NCI-H1436 (cell line): Measurements from ENCODE around the gene ZBTB17.

Experiments used
- DNase-seq: peaks from one replicate; lab custom pipeline; 2025; lab: John Stamatoyannopoulos, UW

ZBTB17 gene

DNA sequence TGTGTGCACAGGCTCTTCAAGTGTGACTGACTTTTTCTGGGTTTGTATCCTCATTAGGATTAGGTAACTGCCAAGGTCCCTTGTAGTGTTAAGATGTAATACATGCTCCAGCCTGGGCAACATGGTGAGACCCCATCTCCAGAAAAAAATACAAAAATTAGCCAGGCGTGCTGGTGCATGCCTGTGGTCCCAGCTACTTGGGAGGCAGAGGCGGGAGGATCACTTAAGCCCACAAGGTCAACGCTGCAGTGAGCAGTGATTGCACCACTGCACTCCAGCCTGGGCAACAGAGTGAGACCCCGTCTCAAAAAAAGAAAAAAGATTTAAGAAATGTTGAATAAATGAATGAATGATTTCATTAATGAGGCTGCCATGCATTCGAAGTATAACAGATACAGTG, 15.1 kb downstream of the ZBTB17 start:
- DNase-seq = no peak

DNA sequence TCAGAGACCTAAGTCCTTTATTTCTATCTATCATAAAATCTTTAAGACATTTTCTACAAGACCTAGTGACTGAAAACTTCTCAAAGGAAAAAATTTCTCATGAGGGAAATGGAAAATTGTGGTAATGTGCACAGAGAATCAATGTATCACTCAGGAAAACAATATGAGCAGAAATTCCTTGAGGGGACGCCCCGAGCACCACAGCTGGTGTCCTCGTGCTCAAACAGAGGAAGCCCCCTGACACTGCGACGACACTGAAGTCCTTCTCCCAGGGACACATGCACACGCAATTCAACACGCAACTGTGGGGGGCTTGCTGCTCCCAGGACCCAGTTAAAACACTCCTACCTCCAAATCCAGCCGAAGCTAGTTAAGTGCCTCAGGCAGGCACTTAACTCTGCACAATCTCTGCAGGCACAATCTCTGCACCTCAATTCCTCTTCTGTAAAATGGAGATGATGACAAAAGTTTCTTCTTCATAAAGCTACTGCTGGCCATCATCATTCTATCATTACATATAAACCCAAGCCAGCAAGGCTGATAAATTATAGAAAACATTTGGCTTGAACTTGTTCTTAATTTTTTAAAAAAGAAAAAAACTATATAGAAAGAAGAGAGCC, 16.0 kb downstream of the ZBTB17 start:
- DNase-seq = no peak

DNA sequence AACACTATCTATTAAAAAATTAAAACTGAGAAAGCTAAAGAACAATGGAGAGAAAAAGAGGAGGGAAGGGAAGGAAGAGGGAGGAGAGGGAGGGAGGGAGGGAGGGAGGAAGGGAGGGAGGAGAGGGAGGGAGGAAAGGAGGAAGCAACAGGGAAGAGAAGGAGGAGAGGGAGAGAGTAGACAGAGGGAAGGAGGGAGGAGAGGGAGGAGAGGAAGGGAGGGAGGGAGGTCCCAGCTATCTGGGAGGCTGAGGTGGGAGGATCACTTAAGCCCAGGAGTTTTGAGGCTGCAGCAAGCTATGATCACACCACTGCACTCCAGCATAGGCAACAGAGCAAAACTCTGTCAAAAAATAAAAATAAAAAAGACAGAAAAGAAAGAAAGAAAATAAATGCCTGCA, 16.5 kb downstream of the ZBTB17 start:
- DNase-seq = no peak

DNA sequence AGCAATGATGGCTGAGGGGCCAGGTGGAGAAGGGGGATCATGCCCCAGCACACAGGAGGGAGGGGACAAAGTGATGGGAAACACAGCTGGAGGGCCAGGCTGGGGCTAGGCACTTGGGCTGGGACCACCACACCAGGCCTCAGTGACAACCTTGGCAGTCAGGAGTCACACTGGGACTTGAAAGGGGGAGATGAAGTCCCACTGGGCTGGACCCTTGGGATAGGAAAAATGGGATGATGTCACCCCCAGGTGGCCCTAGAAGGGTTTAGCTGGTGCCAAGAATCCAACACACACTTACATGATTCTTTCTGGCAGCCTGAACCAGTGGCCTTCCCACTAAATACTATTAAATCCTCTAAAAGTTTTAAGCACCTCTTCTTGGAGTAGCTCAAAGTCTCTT, 17.1 kb downstream of the ZBTB17 start:
- no peak for DNase-seq

DNA sequence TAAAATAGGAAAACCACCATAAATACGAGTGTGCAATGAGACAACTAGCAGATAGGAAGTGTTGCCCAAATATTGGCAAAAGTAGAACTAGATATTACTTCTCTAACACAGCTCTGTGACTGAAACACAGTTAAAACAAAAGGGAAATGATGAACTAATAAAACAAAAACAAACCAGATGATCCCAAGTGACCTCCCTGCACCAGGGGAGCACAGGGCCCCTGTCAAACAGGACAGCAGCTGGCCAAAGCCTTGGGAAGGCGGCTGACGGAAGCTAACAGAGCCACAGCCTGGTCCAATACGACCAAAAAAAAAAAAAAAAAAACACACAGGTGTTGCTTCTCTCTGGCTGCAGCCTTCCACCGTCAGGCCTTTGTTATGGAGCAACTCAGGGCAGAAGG, 17.8 kb downstream of the ZBTB17 start:
- DNase-seq = no peak

DNA sequence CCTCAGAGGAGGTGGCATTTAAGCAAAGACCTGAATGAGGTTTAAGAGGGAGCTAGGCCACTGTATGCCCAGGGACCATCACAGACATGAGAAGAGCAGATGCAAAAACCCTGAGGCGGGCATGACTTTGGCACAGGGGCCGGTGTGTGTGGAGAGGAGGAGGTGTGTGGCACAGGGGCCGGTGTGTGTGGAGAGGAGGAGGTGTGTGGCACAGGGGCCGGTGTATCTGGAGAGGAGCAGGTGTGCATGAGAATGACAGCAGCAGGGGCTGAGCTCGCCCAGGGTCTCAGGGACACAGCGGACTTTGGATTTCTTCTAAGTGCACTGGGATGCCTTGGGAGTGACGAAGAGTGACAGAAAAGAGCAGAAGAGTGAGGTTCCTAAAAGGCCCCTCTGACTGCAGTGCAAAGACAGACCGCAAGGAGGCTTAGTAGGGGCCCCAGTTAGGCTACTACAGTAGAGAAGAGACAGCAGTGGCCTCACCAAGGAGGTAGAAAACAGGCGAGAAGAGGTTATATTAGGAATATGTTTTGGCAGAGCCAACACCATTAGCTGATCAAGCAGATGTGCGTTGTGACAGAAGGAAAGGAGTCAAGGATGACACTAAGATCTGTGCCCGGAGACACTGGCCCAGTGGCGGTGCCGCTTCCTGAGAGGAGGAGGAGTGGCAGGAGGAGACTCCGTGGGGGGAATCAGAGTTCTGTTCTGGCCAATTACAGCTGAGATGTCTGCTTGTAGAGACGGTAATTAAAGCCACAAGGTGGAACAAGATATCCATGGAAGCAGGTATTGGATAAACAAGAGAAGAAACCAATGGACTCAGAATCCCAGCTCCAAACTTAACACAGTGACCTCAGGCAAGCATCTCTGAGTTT, 18.4 kb downstream of the ZBTB17 start:
- no peak for DNase-seq

DNA sequence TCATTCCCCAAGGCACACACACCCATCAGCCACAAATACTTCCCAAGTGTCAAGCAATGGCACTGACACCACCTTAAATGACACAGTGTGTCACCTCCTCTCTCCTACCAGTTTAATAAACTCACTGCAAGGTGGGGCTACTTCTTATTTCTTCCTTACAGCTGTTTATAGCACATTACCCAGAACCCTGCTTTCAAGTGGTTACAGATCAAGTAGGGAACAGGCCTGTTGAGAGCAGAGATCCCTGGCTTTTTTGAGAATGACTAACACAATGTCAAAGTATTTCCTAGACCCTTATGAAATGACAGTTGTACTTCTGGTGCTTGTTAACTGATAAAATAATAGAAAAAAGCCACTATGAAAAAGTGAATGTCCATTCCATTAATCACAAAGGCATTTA, 19.8 kb downstream of the ZBTB17 start:
- no peak for DNase-seq

DNA sequence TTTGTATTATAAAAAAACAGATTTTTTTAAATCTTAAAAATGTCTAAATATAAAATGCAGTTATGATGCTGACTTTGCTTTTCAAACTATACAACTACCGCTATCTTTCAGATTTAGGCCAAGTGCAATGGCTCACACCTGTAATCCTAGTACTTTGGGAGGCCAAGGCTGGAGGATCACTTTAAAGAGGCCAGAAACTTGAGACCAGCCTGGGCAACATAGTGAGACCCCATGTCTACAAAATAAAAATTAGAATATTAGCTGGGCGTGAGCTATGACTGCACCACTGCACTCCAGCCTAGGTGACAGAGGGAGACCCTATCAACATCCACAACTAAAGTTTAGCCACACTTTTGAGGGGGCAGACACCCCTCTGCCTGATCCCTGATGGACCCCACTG, 20.3 kb downstream of the ZBTB17 start:
- no peak for DNase-seq

DNA sequence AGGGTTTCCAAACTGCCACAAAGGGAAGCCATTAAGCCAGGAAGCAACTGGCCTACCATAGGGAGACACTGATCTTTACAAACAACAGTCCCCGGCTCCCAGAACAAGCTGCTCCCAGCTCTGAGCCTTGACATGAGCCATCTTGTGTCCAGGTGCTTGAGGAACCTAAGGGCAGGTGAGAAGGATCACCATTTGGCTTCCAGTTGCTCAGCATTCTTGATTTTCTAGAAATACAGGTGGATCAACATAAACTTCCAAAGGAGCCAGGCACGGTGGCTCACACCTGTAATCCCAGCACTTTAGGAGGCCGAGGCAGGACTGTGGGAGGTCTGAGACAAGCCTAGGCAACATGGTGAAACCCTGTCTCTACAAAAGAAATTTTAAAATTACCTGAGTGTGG, 21.6 kb downstream of the ZBTB17 start:
- DNase-seq = no peak

DNA sequence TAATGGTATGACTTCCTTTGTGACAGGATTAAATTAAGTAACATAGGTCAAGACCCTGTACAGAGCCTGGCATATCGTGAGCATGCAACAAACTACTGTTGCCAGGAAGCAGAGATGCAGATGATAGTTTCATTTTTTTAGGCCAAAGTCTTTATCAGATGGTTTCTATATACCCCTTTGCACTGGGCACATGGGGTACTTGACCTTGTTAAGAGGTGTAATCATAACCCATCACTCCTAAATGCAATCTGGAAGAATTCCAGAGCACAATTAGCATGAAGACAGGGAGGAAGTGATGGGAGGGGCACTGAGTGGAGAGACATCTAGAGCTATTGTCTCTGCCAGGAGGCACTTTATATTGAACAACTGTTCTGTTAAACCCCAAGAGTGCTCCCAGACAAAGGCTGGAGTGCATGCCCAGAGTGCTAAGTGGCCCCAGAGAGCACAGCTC, 22.1 kb downstream of the ZBTB17 start:
- DNase-seq = peak; percentile 93

DNA sequence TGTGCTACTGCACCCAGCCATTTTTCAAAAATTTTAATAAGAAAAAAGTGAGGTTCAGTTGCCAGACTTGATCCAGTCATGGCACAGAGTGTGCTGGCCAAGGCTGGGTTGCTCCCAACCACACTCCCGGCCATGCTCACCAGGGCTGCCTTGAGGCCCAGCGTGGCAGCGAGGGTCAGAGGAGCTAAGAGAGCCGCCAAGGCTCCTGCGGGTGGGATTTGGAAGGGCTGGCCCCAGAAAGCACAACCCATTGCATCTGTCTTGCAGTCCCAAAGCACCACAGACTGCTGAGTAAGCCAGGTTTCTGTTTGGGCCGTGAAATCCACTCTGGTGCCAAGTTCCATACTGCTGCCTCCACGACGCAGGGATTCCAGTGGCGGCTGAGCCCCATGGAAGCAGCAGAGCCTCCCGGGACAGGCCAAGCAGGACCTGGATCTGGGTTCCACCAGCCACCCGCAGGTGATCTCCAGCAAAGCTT, 22.6 kb downstream of the ZBTB17 start:
- no peak for DNase-seq

DNA sequence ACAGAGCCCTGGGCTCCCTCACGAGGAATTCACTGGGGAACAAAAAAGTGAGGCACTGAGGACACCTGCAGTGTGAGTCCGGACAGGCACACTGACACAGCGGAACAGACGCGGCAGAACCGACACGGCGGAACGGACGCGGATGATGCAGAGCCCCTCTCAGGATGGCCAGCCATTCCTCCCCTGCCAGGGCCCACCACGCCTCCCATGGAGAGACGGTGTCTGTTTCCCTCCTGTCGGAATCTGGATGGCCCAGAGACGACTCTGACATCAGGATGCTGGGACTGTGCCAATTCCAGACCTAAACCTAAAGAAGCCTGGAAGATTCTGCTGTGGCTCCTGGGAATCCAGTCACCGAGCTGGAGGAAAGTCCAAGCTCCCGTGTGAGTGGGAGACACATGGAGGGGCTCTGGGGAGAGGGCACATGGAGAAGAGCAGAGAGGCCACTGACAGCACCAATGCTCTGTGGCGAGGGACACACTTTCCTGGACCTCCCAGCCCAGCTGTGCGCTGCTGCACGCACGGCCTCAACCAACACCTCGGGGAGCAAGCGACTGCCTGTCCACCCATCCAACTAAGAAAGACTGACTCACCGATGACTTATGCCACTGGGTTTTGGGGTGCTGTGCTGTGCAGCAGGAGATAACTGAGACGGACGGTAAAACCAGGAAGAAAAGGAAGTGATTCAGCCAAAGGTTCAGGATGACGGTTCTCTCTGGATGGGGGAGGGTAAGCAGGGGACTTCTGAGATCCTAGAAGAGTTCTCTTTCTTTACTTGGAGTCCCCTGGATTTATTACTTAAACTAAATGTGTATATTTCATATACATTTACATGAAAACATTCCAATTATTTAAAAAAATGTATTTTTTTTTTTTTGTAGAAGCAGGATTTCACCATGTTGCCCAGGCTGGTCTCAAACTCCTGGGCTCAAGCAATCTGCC, 23.3 kb downstream of the ZBTB17 start:
- DNase-seq = no peak

DNA sequence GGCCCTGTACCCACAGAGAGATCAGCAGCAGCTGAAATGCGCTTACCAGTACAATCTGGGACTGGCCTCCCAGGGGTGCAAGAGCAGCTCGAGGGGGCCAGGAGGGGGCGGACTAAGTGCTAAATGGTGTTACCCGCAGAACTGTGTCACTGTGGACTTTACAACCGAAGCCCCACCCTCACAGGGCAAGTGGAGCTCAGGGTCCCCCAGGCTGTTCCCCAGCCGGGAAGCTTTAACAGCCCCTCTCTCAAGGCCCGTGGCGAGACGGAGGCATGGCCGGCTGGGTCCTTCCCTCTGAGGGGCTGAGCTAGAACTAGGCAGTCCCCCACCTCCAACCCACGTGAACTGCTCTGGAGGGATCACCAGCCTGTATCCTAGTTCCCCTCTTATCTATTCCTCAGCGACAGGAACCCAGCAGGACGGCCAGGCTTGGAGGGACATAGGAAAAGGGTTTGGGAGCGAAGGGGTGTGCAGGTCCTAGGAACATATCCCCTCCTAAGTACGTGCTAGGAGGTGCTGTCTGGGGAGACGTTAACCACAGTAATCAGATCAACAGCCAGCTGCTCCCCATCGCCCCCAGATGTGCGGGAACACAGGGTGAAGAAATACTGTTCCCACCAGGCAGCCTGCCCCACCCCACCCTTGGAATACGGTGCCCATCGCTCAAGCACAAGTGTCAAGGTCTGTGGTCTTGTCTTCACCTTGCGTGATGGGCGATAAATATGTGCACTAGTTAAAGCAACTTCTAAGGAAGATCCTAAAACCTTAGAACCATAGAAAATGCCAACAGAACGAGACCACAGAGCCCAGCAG, 24.4 kb downstream of the ZBTB17 start:
- no peak for DNase-seq

DNA sequence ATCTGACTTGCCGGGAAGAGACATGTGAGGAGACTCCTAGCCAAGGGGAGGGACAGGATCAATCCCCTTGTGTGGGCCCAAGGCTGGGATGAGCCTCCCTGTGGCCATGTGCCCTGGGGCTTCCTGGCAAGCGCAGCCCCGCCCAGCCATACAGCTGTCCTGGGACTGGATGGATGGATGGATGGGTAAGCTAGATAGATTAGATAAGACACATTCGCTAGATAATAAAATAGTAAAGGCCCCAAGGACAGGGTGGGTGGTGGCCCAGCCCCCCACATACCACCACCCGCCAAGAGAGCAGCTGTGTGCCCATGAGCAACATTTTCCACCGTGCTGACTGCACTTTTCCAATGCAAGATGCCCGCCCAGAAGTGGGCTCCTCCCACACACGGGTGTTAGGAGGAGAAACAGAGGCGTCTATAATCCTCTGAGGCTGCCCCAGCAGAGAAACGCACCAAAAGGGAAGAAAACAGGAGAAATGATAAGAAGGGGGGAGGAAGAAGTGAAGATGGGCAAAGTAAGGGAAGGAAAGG, 25.1 kb downstream of the ZBTB17 start:
- no peak for DNase-seq

DNA sequence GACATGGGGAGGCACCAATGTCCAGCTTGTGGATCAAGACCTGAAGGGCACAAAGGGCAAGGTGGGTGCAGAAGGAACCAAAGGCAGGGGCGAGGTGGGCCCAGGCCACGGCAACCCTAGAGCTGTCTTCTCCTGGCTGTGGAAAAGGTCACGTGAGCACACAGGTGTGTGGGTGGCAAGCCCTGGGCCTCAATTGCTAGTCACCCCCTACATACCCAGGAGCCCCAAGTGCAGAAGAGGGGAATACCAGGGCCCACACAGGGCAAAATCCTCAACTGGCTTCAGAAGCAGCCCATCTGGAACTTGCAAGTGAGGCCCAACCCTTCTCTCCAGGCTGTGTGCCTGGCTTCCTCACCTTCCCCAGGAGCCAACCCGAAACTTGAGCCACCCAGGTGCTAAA, 25.6 kb downstream of the ZBTB17 start:
- no peak for DNase-seq

DNA sequence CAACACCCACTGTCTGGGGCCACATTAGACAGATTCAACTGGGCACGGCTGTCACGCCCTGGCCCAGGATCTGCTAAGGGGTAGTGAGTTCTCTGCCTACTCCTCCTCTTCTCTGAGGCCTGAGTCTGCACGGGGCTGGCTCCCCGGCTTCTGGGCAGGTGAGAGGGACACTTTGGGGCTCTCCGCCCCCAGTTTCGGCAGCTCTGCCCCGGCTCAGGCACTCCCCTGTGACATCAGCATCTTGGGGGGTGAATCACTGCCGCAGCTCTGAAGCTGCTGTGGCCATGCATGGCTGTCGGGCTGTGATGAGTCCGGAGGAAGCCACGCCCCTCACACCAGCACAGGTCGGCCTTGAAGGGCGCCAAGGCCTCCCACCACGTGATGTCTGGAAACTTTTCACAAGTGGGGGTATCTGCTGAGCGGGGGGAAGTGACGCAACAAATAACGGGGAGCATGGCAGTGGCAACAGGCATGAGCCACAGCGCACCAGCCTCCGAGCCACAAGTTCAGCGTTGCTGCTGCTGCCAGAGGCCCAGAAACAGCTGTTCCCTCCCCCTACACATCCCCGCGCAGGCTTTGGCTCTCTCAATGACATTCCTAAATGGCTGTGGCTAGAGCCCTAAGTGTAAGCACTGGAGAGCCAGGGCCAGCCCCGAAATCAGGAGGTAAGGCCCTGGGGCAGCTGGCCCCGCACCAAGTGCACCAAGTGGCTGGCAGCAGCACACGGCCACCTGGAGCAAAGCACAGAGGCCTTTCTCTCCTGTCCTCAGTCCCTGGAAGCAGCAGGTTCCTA, 26.3 kb downstream of the ZBTB17 start:
- DNase-seq = no peak

DNA sequence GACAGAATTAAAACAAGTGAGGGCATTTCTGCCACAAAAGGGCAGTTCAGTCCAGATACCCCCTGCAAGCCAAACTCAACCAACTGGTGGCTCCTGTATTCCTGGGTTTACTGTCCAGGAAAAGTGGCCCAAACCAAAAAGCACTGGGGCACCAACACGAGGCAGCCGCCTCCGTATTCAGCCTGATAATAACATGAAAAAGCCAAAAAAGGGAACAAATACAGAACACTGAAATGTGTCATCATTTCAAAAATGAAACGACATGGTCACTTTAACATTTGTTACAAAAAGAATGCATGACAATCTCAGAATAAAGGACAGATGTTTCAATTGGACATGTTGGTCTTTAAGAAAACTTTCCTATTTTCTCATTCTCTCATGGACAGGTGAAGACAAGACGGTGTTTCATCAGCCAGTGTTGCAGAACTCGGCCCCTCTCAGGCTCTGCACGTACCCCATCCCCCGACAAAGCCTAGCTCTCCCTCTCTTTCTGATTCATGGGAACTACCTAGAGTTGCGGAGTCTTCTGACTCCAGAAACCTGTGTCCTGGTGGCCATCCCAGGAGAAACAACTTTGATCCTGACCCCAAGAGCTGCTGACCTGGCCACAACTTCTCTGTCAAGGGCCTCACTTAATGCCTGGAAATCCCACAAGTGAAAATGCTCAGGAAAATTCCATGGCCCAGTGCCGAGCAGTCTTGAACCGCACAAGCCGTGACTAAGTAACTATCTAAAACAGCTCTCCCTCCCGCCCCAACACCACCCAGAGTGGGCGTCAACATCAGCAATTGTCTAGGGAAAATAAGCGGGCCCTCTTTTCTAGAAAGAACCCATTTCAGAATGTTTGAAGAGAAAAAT, 27.1 kb downstream of the ZBTB17 start:
- no peak for DNase-seq

DNA sequence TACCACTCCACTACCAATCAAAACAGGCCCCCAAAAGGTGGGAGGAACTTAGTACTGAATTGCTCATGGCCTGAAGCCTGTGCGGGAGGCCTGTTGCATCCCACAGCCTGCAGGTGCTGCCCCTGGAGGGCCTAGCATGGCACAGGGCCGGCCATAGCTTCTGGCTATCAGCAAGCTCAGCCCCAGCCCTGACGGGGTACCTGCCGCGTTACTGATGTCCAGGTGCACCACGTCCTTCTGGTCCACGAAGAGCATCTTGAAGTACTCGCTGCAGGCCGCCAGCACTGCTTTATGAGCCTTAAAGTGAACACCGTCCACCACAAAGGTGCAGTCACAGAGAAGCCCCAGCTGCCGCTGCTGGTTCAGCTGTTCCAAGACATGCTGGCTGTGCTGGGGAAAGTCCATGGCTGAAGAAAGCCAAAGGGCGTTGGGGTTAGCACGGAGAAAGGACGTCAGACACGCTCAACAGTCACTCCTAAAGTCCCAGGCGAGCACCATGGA, 27.8 kb downstream of the ZBTB17 start:
- DNase-seq = no peak

DNA sequence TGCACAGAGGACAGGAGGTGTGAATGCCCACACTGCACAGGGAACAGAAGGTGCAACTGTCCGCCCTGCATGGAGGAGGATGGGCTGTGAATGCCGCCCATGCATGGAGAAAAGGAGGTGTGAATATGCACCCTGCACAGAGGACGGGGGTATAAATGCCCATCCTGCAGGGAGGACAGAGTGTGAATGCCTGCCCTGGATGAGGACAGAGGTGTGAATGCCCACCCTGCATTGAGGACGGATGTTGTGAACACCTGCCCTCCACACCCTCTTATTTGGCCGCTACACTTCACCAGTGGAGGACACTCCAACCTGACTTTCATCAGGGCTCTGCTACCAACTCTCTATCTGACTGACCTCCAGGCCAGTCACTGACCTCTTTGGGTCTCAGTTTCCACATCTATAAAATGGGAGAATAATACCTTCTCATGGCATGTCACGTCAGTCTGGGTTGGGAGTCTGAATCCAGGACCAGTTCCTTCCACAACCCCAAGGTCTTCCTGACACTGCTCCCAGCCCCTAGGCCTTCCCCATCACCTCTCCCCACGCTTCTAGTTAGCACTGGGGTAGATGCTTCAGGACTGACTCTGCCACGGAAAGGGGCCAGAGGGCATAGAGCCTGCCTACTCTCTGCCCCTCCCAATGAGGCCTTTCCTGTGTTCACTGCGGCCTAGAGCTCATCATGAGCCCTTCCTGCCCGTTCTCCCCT, 28.4 kb downstream of the ZBTB17 start:
- DNase-seq = no peak
